SK-N-SH (cell line): Measurements from ENCODE around the gene KMT2E. TPM values are rescaled to one million over a fixed set of nuclear protein-coding genes. Genes with fewer than 3 reads are reported as not detected.

Source experiments
- CTCF ChIA-PET: fragments of 300-600, 350-600 bp; formaldehyde crosslinking; extraction: SDS; loops from one replicate; lab custom pipeline; 2021; lab: Yijun Ruan, JAX
- POLR2A ChIA-PET: fragments of 350-600 bp; sonication (Branson Sonifier 250); formaldehyde crosslinking; extraction: SDS; loops from one replicate; lab custom pipeline; 2020; ENCODE audit warnings: antibody characterized with exemption, inconsistent platforms; lab: Yijun Ruan, JAX
- DNase-seq: peaks from one replicate; pipeline ENCODE4 v3.0.0; 2012
- H2AFZ ChIP-seq: fragments of 200-600 bp; sonication (generic); 2 replicates; pipeline ENCODE4 v1.8.1; 2016; ENCODE audit warnings: antibody characterized with exemption, mild to moderate bottlenecking, low read depth
- H3F3A ChIP-seq: fragments of 200-600 bp; sonication (generic); replicated peaks from 2 replicates; pipeline ENCODE3; 2016; ENCODE audit warnings: antibody characterized with exemption, mild to moderate bottlenecking; ENCODE audit not compliant: insufficient read depth
- H3K27ac ChIP-seq, 2 experiments: fragments of 200-500 bp in 1 of 2; fragments of 200-600 bp in 1 of 2; sonication (Bioruptor generic) in 1 of 2; sonication (generic), shearing (Covaris generic) in 1 of 2; 2 replicates each; pipeline versions ENCODE4 v1.5.1 to v1.6.1; 2014 to 2016; ENCODE audit warnings: low read depth in 2 of 2, inconsistent platforms in 1 of 2, low read length in 1 of 2, mild to moderate bottlenecking in 1 of 2, mixed read lengths in 1 of 2
- H3K27me3 ChIP-seq: fragments of 200-600 bp; sonication (generic), shearing (Covaris generic); 2 replicates; pipeline ENCODE4 v1.6.1; 2016; ENCODE audit warnings: mixed run types; ENCODE audit not compliant: insufficient read depth
- H3K36me3 ChIP-seq, 2 experiments: fragments of 200-500 bp in 1 of 2; fragments of 200-600 bp in 1 of 2; sonication (Bioruptor generic) in 1 of 2; sonication (generic) in 1 of 2; replicated peaks in 1 of 2; 2 replicates each; pipeline versions ENCODE3 to v1.5.1; 2014 to 2016; ENCODE audit warnings: low read length in 1 of 2, mild to moderate bottlenecking in 1 of 2; ENCODE audit not compliant: insufficient read depth in 2 of 2, control insufficient read depth in 1 of 2
- H3K4me1 ChIP-seq, 2 experiments: fragments of 200-500 bp in 1 of 2; fragments of 200-600 bp in 1 of 2; sonication (Bioruptor generic) in 1 of 2; sonication (generic), shearing (Covaris generic) in 1 of 2; 2 replicates each; pipeline versions ENCODE4 v1.5.1 to v1.6.1; 2014 to 2016; ENCODE audit warnings: low read depth in 1 of 2, low read length in 1 of 2, mixed run types in 1 of 2; ENCODE audit not compliant: insufficient read depth in 2 of 2, control insufficient read depth in 1 of 2
- H3K4me2 ChIP-seq: fragments of 200-600 bp; sonication (generic), shearing (Covaris generic); 2 replicates; pipeline ENCODE4 v1.6.1; 2017; ENCODE audit warnings: mixed run types
- H3K4me3 ChIP-seq, 2 experiments: fragments of 200-500 bp in 1 of 2; fragments of 200-600 bp in 1 of 2; sonication (Bioruptor generic) in 1 of 2; sonication (generic), shearing (Covaris generic) in 1 of 2; 2 replicates each; pipeline versions ENCODE4 v1.5.1 to v1.8.1; 2014 to 2016; ENCODE audit warnings: low read depth in 2 of 2, inconsistent platforms in 1 of 2, low read length in 1 of 2, mild to moderate bottlenecking in 1 of 2, mixed read lengths in 1 of 2, moderate library complexity in 1 of 2
- H3K79me2 ChIP-seq: fragments of 200-600 bp; sonication (generic); 2 replicates; pipeline ENCODE4 v1.8.1; 2017; ENCODE audit warnings: mild to moderate bottlenecking; ENCODE audit not compliant: insufficient read depth
- H3K9ac ChIP-seq: fragments of 200-600 bp; sonication (generic); 2 replicates; pipeline ENCODE4 v1.6.1; 2017; ENCODE audit warnings: mixed run types
- H3K9me2 ChIP-seq: fragments of 200-600 bp; sonication (generic); 2 replicates; pipeline ENCODE4 v1.6.1; 2017; ENCODE audit warnings: mixed run types
- H3K9me3 ChIP-seq: fragments of 200-600 bp; sonication (generic); 2 replicates; pipeline ENCODE4 v1.6.1; 2017; ENCODE audit warnings: mixed run types, mild to moderate bottlenecking, moderate library complexity
- H4K20me1 ChIP-seq: fragments of 200-600 bp; sonication (generic); 2 replicates; pipeline ENCODE4 v1.6.1; 2017; ENCODE audit warnings: mild to moderate bottlenecking, mixed run types; ENCODE audit not compliant: insufficient read depth
- CHD2 ChIP-seq: fragments of 150-350 bp; IDR thresholded peaks from 2 replicates; pipeline ENCODE4 v1.6.1; 2018; ENCODE audit warnings: low read length; ENCODE audit not compliant: partially characterized antibody
- EZH2phosphoT487 ChIP-seq: fragments of 200-600 bp; sonication (generic); IDR thresholded peaks from 2 replicates; pipeline ENCODE4 v1.6.1; 2017; ENCODE audit warnings: low read depth, mixed run types, mild to moderate bottlenecking, antibody characterized with exemption, moderate library complexity, borderline replicate concordance
- FOXM1 ChIP-seq: IDR thresholded peaks from 2 replicates; pipeline ENCODE4 v1.4.0; 2012; ENCODE audit warnings: low read depth, mild to moderate bottlenecking
- GATA2 ChIP-seq: sonication (generic); formaldehyde crosslinking; IDR thresholded peaks from 2 replicates; pipeline ENCODE4 v1.5.0; 2020; ENCODE audit warnings: mild to moderate bottlenecking, missing genetic modification reagents
- JUND ChIP-seq: IDR thresholded peaks from 2 replicates; pipeline ENCODE4 v1.4.0; 2012
- MAX ChIP-seq: IDR thresholded peaks from 2 replicates; pipeline ENCODE4 v1.4.0; 2012; ENCODE audit warnings: low read depth
- MXI1 ChIP-seq: IDR thresholded peaks from 2 replicates; pipeline ENCODE4 v1.6.1; 2012; ENCODE audit warnings: mild to moderate bottlenecking, low read depth, low read length, improper control_type of control experiment
- NFIC ChIP-seq: IDR thresholded peaks from 2 replicates; pipeline ENCODE4 v1.4.0; 2012; ENCODE audit warnings: borderline replicate concordance
- NRF1 ChIP-seq: IDR thresholded peaks from 2 replicates; pipeline ENCODE4 v1.6.1; 2012; ENCODE audit warnings: low read depth, mild to moderate bottlenecking, low read length
- PBX3 ChIP-seq: IDR thresholded peaks from 2 replicates; pipeline ENCODE4; 2012
- RCOR1 ChIP-seq: fragments of 150-350 bp; IDR thresholded peaks from 2 replicates; pipeline ENCODE4 v1.6.1; 2017; ENCODE audit warnings: antibody characterized with exemption, low read length
- RXRA ChIP-seq: IDR thresholded peaks from 2 replicates; pipeline ENCODE4 v1.4.0; 2012; ENCODE audit warnings: low read depth, mild to moderate bottlenecking, borderline replicate concordance
- SIN3A ChIP-seq: IDR thresholded peaks from 2 replicates; pipeline ENCODE4 v1.6.1; 2012; ENCODE audit warnings: low read depth, mild to moderate bottlenecking, low read length, moderate library complexity, borderline replicate concordance
- TEAD4 ChIP-seq: IDR thresholded peaks from 2 replicates; pipeline ENCODE4 v1.4.0; 2012; ENCODE audit warnings: mild to moderate bottlenecking, borderline replicate concordance; ENCODE audit not compliant: insufficient read depth
- ZBTB33 ChIP-seq: IDR thresholded peaks from 2 replicates; pipeline ENCODE4 v1.4.0; 2012; ENCODE audit warnings: low read depth, borderline replicate concordance
- WGBS: methylation state at CpG from one replicate; pipeline ENCODE4 v1.1.6; 2017; ENCODE audit warnings: low lambda C conversion rate; 5-methylcytosine and 5-hydroxymethylcytosine counted together
- polyA plus RNA-seq, 3 experiments: library from polyadenylated mRNA; depleted of rRNA; stranded (reverse); fragments of >200 nt; gene quantifications; 2 replicates each; pipeline ENCODE4 v1.2.3, GENCODE V29; 2012
- TF ChIP-seq, protein P1 (sequence below): IDR thresholded peaks from 2 replicates; pipeline ENCODE4 v1.4.0; 2012; ENCODE audit warnings: low read depth, borderline replicate concordance
- TF ChIP-seq, protein P2 (sequence below): IDR thresholded peaks from 2 replicates; pipeline ENCODE4 v1.6.1; 2012; ENCODE audit warnings: mild to moderate bottlenecking, low read depth, low read length, moderate library complexity

Gene KMT2E
- polyA plus RNA-seq, 1 of the 3 experiments (the other 2 are of a cell fraction) = 6.4 TPM

DNA sequence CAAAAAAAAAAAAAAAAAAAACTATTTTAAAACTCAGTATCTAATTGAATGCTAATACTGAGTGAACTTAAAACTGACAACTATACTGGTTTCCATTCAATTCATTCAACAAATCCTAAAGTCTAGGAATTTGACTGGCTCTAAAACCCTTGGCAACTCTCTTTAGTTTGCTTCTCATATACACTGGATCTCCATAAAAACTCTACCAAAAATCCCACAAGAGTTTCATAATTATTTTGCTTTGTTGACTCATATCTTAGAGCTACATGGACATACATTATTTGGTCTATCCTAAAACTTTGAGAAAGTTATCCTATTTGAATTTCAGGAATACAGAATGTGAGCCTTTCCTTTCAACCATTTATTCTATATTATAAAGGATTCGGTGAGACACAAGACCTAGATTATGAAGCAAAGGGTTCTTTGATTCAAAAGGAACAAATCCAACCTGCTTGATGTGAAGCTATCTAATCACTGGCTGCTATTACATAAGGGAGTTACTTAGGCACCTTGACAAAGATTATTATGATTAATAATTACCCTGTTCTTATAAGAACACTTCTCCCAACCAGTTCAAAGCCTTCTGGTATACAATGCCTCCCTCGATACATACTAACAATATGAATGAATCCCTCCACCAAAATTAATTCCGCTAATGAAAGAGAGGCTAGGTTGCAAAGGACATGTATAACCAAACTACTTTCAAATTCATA, 15.8 kb upstream of the KMT2E start:
- POLR2A ChIA-PET = interaction anchor here (1.1 to 1.2 kb wide), 2 partner anchors 10 to 15 kb away, joined by 5 to 9 read pairs; no protein-coding TSS in a partner anchor
- WGBS = 98% methylated on average over 3 of the region's 3 CpGs
- no peaks in the 10 kb centered on the region; the same call in 1 of the 2 replicates for H4K20me1 ChIP-seq
- no peaks in the 10 kb centered on the region for H3K9me3 ChIP-seq
- DNase-seq = no peak
- H3K4me2 ChIP-seq = no peak overlapping the region
- no peaks in the 10 kb centered on the region for H3K79me2 ChIP-seq
- H2AFZ ChIP-seq = no peak overlapping the region
- CTCF ChIA-PET = interaction anchor here (0.7 to 1.9 kb wide), 4 partner anchors 15 to 143 kb away, joined by 3 to 5 read pairs (median 4); partner anchors contain the start of gene KMT2E
- peaks cover 12 to 17% of the 10 kb centered on the region in 2 experiments for H3K4me1 ChIP-seq
- H3K9me2 ChIP-seq = no peaks in the 10 kb centered on the region
- peaks cover 44 to 61% of the 10 kb centered on the region in 2 experiments for H3K36me3 ChIP-seq
- no peak overlapping the region for H3K27ac ChIP-seq
- H3F3A ChIP-seq = peaks cover 31% of the 10 kb centered on the region
- H3K4me3 ChIP-seq = no peak overlapping the region
- TF ChIP-seq PBX3 = no peak
- no peak for TF ChIP-seq CHD2
- no peak for TF ChIP-seq RCOR1
- no peak for TF ChIP-seq EZH2phosphoT487
- no peak for TF ChIP-seq FOXM1
- TF ChIP-seq RXRA = no peak
- TF ChIP-seq JUND = no peak
- no peak for TF ChIP-seq MXI1
- TF ChIP-seq SIN3A = no peak
- TF ChIP-seq NFIC = no peak
- TF ChIP-seq, protein P1, sequence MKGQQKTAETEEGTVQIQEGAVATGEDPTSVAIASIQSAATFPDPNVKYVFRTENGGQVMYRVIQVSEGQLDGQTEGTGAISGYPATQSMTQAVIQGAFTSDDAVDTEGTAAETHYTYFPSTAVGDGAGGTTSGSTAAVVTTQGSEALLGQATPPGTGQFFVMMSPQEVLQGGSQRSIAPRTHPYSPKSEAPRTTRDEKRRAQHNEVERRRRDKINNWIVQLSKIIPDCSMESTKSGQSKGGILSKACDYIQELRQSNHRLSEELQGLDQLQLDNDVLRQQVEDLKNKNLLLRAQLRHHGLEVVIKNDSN = no peak
- TF ChIP-seq ZBTB33 = no peak
- no peak for TF ChIP-seq NRF1
- TF ChIP-seq GATA2 = no peak
- no peak for TF ChIP-seq MAX
- TF ChIP-seq, protein P2, sequence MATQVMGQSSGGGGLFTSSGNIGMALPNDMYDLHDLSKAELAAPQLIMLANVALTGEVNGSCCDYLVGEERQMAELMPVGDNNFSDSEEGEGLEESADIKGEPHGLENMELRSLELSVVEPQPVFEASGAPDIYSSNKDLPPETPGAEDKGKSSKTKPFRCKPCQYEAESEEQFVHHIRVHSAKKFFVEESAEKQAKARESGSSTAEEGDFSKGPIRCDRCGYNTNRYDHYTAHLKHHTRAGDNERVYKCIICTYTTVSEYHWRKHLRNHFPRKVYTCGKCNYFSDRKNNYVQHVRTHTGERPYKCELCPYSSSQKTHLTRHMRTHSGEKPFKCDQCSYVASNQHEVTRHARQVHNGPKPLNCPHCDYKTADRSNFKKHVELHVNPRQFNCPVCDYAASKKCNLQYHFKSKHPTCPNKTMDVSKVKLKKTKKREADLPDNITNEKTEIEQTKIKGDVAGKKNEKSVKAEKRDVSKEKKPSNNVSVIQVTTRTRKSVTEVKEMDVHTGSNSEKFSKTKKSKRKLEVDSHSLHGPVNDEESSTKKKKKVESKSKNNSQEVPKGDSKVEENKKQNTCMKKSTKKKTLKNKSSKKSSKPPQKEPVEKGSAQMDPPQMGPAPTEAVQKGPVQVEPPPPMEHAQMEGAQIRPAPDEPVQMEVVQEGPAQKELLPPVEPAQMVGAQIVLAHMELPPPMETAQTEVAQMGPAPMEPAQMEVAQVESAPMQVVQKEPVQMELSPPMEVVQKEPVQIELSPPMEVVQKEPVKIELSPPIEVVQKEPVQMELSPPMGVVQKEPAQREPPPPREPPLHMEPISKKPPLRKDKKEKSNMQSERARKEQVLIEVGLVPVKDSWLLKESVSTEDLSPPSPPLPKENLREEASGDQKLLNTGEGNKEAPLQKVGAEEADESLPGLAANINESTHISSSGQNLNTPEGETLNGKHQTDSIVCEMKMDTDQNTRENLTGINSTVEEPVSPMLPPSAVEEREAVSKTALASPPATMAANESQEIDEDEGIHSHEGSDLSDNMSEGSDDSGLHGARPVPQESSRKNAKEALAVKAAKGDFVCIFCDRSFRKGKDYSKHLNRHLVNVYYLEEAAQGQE = no peak
- no peak for TF ChIP-seq TEAD4
- no peak overlapping the region for H3K9ac ChIP-seq
- no peaks in the 10 kb centered on the region for H3K27me3 ChIP-seq
